Stimulated activated naive CD4-positive, alpha-beta T cell (primary cell): ENCODE data around the gene EMID1.
"Not testable (repeated sequence)": the region's sequence is repeated elsewhere in the genome, so short reads cannot be mapped to it uniquely, and the experiment has no call there.

Experiments used
- DNase-seq, 6 experiments: peaks; one replicate each; lab custom pipeline; 2025; lab: John Stamatoyannopoulos, UW

Gene EMID1

DNA sequence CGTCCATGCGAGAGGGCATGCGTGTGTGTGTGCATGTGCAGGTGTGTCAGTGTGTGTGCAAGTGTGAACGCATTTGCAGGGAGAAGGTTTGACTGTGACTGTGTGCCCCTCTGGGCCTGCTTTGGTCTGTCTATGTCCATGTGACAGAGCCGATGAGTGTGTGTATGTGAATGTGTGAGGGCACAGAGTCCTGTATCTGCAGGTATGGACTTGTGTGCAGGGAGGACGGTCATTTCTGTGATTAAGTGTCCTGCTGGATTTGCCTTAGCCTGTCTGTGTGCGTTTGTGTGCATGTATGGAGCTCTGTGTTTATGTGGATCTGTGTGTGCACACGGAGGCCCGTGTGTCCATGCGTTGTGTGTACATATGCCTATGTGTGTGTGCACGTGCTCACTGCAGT is 5.4 kb downstream of the EMID1 start:
- no peak for DNase-seq

DNA sequence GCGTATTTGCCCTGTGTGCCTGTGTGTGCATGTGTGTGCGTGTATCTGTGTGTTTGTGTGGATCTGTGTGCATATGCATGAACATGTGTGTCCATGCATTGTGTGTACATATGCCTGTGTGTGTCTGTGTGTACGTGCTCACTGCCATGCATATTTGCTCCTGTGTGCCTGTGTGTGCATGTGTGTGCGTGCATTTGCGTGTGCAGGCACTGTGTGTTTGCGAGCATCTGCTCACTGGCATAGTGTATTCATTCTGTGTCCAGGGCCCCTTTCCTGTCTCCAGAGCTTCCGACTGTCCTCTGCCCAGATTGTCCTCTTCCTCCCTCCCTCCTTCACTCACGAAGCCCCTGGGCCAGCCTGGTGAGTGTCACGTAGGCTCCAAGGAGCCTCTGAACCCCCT is 5.8 kb downstream of the EMID1 start:
- DNase-seq = no peak

DNA sequence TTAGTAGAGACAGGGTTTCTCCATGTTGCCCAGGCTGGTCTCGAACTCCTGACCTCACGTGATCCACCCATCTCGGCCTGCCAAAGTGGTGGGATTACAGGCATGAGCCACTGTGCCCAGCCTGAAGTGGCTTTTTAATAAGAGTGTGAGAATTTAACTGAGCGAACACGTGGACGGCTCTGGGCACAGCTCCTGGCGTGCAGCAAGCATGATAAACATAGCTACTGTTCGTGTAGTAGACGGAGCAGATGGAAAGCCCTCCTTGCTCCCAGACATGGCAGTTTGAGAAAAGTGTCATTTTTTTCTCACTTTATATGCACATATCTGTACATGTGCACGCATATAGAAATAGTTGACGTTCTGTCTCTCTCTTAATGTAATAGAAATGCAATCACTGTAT is 7.0 kb downstream of the EMID1 start:
- DNase-seq = no peak

DNA sequence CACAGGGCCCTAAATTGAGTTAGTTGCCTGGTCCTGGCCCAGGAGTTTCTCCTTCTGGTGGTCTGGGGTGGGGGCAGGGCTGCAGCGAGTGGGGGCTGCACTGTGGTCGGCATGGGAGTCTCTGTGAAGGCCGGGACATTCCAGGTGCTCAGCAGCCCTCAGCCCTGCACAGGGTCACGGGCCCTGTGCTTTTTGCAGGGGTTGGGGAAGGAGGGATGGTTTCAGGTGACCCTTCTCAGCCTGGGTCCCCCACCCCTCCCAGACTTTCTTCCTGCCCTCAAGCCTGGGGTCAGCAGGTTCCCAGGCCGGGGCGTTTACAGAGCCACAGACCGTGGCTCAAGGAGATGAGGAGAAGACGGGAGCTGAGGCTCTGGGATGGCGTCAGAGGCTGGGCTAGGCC is 7.8 kb downstream of the EMID1 start:
- no peak for DNase-seq

DNA sequence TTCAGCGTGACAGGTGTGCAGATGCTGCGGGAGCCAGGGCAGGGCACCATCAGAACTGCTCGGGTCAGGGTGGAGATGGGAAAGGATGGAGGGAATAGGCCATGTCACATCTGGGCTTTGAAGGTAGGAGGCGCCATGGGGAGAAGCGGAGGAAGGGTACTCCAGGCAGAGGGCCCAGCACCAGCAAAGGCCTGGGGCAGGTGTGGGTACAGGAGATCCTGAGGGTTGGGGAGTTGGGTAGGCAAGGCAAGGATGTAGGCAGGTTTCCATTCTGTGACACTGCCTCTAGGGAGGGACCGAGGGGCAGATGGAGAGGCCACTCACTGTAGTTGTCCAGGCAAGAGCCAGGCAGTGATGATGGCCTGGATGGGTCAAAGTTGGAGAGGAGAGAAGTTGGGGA is 8.5 kb downstream of the EMID1 start:
- no peak for DNase-seq

DNA sequence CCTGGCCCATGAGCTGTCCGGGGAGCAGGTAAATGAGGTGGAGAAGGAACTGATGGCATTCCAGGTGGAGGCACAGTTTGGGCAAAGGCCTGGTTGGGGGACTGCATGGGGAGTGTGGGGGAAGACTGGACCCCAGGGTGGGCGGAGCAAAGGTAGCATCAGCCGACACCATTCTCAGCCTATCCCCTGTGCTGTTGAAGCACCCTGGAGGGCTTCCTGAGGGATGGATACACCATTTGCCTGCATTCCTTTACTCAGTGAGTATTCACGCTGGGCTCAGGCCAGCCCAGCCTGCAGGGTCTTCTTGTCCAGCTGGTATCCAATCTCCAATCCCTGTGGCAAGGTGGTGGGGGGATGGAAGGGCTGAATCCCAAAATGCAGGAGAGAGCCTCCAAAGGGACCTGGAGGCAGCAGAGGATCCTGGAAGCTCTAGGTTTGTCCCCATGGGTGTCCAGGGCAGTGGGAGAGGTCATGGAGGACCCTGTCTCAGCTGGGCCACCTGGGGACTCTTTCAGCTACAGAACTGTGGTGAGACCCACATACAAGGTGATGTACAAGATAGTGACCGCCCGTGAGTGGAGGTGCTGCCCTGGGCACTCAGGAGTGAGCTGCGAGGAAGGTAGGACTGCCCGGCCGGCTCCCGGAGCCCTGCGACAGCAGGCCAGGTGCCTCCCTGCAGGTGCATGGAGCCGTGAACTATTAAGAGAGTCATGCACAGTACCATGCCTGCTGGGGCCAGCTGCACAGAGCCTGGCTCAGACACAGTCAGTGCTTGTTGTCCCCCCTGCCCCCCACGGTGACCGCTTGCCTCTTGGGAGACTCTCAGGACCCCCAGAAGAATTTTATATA is 9.5 kb downstream of the EMID1 start:
- no peak for DNase-seq

DNA sequence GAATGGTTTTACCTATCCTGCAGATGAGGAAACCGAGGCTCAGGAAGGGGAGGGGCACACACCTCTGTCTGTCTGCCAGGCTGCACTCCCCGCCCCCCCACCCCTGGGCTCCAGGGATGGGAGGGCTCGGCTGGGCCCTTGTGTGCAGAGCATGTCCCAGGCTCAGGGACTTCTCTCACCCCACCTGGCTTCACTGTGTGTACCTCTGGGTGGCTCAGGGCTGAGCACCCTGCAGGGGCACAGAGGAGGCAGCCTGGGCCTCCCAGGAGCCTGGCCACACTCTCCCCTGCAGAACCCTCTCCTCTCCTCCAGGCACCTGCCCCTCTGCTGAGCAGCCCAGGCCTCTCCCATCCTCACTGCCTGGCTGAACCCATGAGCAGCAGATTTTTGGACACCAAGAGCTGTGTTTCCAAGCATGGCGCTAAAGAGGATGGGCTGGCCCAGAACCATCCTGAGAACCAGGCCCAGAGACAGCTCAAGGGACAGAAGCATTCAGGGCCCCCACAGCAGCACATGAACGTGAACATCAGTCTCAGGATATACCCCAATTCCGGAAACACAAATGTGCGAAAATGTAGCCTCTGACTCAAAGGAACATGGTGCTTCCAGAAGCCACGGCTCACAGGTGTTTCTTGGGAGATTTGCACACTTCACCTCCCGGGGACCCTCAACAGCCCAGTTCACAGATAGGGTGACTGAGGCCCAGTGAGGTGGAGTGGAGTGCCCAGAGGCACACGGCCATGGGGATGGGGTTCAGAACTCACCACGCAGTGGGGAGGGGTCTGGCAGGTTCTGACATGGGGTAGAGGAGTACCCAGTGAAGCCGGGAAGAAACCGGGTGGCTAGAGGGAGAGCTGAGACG is 10.5 kb downstream of the EMID1 start:
- DNase-seq = no peak

DNA sequence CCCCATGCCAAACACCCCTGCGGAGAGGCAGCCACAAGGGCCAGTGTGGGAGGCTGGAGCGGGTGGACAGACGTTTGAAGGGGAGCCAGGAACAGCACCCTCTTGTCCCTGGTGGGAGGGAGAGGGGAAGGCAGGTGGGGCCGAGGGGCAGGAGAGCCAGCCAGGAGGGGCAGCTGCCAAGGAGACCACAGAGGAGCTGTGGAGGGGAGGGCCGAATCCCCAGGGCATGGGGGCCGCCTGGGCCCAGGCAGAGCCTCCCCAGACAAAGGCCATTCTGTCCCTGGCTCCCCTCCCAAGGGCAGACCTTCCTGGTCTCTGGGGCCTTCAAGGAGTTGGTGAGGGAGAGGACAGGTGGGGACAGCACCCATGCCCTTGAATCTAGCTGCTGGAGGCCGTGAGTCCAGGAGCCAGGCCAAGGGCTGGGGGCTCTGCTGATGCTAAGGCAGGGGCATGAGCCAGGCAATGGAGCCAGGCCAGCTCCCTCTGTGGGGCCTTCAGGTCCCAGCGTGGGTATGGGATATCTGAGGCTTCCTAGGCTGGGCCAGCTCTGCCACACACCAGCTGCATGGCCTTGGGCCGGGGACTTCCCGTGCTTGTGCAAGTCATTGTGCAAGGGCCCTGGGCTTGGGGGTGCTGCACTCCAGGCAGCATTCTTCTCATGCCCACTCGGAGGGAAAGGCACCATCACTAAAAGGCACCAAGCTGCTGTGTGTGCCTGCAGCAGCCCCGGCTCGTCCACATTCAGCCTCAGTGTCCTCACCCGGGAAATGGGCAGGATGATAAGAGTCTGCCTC is 11.4 kb downstream of the EMID1 start:
- no peak for DNase-seq

DNA sequence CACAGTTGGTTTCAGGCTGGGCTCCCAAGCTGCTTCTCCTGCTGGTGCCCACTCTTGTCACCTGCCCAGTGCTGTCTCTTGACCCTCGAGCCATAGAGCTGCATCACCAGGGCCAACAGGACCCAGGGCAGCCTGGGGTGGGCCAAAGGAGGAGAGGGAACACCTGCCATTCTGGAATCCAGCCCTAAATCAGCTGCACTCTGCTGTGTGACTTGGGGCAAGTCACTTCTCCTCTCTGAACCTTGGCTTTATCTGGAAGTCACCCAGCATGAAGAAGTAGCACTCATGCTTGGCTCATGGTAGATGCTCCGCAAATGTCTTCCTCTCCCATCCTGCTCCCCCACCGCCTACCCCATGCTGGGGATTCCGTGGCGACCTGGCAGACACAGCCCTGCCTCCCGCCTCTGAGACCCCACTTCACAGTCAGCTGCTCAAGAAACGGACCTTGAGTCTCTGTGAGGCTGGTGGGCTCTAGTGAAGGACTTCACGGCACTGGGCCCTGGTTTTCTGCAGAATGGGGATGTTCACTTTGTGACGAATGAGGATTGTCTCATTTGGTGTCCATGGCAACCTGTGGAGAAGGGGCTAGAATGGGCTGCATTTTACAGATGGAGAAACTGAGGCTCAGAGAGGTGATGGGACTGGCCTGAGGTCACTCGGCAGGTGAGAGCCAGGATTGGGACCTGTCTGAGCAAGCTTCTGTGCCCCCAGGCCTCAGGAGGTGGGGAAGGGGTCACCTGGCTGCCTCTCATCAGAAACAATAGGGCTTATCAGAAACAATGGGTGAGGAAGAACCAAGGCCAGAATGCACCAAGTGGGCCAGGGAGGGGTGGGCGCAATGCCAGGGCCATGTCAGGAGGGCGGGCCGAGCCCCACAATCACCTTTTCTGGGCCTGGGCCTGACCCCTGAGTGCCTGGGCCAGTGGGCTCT is 12.4 kb downstream of the EMID1 start:
- no peak for DNase-seq

DNA sequence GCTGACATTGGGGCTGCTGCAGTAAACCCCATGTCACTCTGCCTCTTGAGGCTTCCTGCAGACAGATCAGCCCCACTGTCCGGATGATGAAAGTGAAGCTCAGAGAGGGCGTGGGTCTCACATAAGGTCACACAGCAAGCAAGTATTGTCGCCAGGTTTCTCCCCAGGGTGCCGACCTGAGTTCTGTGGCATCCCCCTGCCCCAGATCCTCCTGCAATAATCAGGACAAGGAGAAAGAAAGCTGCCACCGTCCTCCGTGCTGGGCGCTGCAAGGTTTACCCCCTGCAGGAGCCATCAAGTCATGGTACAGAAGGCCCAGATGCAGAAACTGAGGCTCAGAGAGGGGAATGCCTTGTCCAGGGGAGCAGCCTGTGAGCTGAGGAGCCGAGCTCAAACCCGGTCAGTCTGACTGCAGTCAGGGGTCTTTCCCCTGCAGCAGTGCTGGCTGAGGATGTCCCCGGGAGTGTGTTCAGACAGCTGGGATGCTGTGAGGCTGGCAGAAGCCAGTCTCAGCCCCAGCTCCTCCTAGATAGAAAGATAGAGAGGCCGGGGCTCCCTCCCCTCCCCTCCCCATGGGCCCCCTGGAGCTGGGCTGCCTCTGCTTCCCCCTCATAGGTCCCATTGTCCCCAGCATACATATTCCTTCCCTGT is 13.2 kb downstream of the EMID1 start:
- no peak for DNase-seq

DNA sequence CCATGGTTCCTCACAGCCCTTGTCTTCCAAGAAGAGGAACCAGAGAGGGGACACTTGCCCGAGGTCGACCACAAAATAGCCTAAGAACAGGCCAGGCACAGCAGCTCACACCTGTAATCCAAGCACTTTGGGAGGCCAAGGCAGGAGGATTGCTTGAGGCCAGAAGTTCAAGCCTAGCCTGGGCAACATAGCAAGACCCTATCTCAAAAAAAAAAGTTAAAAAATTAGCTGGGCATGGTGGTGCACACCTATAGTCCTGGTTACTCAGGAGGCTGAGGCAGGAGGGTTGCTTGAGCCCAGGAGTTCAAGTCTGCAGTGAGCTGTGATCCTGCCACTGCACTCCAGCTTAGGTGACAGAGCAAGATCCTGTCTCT is 13.7 kb downstream of the EMID1 start:
- not testable (repeated sequence) for DNase-seq

DNA sequence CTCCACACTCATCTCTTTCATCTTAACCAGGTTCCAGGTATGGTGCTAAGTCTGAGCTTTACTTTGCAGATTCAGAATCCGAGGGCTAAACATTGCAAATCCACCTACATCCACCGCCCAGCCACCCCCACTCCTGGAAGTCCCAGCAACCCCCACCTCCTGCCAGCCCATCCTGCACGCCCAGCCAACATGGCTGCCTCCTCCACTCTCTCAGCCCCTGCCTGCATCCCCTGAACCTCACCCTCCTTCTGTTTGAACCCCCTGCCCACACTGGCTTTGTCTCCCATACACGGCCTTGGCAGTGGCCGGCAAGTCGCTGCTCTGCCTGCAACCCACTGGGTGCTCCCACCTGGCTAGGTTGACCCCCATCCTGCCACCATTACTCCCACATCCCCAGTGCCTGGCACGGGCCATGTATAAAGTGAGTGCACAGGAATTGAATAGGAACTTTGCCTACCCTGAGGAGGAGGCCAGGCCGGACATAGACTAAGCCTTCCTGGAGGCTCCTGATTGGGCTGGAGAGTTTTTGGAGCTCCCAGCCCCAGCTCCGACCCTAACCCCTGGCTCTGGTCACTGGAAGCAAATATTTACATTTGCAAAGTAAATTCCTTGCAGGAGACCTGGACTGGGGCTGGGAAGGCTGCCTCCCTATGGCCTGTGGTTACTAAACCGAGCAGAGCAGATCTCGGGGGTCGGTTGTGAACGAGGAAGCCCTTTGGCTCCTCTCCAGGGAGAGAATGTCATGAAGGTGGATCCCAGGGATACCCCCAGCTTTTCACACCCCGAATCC is 14.4 kb downstream of the EMID1 start:
- no peak for DNase-seq

DNA sequence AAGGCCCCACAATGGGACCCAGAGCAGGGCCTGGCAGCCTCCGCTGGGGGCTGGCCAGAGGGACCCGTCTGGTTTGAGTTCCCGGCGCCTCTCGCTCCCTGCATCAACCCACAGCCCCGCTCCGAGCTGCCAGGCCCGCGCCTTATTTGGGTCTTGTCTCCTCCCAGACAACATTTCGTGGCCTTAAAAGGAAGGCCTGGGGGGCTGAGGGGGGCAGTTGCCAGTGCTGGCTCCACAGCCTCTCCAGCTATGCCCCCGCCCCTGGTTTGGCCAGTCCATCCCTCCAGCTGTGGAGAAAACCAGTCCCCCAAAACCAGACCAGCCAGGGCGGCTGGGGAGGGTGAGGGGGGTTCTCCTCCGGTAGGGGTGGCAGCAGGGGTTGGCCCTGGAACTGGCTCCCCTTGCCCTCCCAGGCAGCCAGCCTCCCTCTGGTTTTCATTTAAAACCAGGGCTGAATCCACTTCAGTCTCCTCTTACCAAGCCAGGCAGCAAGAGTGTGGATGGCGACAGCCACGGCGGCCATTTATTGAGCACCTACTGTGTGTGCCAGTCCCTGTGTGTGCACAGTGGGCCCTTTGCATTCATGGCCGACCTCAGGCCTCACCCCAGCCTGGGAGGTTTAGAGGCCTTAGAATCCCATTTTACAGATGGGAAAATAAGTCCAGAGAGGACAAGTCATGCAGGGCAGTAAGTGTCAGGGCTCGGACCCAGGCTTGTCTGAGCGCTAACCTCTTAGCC is 18.6 kb downstream of the EMID1 start:
- no peak for DNase-seq

DNA sequence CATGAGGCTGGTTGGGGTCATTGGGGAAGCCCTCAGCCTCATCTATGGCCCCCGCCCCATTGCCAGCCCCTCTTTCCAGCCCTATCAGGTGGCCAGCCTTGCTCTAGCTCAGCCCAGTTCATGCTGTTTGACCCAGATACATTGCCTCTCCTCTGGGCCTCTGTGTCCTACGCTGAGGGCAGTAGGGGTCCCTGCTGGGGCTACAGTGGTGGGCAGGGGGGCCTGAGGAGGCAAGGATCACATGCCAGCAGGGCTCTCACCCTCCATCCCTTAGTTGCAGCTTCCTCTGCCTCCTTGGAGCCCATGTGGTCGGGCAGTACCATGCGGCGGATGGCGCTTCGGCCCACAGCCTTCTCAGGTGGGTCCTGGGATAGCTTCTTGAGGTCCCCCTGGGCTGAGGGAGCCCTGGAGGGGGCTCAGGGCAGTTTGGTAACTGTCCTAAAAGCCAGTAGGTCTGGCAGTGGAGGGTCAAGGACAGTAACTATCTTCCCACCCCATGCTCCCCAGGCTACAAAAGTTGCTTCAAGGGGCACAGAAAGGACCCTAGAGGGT is 19.2 kb downstream of the EMID1 start:
- DNase-seq = no peak

DNA sequence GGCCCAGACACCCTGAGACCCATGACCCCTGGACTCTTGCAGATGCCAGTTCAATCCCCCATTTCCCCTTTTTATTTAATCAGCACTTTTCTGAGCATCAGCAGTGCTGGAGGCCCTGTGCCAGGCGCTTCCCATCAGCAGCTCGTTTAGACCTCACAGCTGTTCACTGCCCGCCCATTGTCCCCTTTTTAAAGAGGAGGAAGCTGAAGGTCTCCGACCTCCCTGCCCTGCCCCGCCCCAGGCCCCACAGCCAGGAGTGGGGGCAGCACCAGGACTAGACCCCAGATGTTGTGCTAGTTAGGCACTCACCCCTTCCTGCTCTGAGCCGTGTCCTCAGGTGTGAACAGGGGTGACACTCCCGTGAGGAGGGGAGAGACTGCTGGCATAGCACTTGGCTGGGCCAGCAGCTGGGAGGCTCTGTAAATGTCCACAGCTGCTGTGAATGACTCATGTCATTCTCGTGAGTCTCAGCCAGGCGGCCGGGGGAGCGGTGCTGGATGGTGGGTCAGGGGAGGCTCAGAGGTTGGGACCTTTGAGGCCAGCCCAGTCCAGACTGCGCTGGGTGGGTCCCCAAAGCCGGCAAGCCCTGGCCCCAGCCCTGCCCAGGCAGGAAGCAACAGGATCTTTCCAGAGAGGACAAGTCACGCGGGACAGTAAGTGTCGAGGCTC is 19.9 kb downstream of the EMID1 start:
- no peak for DNase-seq

DNA sequence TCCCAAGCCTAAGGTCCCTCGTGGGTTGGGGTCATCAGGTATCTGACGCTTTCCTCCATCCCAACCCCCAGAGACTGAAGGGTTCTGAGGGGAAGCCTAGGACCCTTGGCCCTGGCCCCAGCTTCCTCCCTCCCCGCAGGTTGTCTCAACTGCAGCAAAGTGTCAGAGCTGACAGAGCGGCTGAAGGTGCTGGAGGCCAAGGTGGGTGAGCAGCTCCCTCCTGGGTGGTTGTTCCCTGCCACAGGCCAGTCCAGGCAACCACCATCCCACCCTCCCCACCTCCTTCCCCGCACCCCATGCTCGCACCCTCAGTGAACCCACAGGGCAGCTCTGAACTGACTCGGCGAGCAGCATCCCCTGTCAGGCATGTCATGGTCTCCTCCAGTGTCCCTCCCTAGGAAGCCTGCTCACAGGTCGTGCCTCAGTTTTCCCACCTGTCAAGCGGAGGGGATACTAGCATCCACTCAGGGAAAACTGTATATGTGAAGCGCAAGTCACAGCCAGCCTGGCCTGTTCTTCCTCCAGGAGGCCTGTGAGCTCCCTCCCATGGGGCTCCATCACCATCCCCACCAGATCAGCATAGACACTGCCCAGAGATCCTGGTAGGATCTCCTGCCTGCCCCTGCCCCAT is 20.8 kb downstream of the EMID1 start:
- DNase-seq = no peak

DNA sequence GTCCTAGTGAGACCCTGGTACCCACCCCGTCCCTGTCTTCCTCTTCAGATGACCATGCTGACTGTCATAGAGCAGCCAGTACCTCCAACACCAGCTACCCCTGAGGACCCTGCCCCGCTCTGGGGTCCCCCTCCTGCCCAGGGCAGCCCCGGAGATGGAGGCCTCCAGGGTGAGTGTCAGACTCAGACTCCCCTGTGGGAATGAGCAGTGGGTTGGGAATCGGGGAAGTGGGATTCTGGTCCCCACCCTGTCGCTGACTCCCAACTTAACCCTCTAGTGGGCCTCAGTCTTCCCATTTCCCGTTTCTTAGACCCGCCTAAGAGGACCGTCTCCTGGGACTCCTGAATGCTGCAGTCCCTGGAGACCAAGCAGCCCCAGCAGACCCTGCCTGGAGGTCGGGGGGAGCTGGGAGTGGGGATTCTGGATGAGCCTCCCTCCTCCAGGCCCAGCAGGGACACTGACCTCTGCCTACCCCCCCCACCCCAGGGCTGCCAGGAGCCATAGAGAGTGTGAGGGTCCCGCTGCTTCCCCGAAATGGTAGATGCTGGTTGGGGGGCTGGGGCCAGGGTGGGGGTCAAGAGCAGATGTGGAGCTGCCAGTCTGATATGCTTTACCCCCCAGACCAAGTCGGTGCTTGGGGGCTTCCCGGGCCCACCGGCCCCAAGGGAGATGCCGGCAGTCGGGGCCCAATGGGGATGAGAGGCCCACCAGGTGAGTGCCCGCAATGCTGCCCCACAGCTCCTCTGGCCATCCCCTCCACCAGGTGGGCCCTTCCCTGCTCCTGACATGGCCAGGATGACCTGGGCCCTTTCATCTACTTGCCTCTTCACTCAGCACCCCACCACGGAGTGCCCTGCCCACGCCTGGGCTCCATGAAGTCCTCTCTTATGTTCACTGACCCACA is 25.5 kb downstream of the EMID1 start:
- DNase-seq = no peak
